ENCODE measurements around the gene MCM9.
"Not testable (repeated sequence)": the region's sequence is repeated elsewhere in the genome, so short reads cannot be mapped to it uniquely, and the experiment has no call there.

MCM9 gene

DNA sequence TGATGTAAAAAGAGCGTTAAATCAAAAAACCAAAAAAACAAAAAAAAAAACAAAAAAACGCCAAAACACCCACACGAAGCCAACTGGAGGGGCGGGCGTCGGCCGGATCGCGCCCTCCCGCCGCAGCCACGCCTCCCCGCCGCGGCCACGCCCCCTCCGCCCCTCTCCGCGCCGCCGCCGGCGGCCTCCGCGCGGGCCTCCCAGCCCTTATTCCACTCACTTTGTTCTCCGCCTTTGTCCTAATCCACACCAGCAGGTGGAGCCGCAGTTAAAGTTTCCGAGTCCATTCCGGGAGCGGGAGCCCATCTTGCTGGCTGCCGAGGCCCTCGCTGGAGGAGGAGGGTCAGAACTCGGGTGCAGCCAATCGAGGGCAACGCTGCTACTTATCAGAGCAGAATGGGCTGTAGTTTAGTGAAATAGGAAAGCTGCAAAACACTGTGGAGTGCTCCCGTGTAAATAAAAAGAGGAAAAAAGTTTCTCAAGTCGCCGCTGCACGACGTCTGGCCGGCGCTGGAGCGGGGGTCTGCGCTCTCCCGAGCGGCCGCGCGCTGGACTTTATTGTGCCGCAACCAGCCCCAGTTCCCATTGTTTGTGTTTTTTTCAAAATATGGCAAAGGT, 41.0 kb downstream of the MCM9 start, which contains the start of gene ASF1A:
TSS of gene ASF1A (plus strand) at position 346 of the 618 bp plus-strand sequence. CDS start at position 608, 262 bp downstream.
- DNase-seq (ENCODE audit: low read depth in 2 of 2) = peak; percentile 90 to 93

DNA sequence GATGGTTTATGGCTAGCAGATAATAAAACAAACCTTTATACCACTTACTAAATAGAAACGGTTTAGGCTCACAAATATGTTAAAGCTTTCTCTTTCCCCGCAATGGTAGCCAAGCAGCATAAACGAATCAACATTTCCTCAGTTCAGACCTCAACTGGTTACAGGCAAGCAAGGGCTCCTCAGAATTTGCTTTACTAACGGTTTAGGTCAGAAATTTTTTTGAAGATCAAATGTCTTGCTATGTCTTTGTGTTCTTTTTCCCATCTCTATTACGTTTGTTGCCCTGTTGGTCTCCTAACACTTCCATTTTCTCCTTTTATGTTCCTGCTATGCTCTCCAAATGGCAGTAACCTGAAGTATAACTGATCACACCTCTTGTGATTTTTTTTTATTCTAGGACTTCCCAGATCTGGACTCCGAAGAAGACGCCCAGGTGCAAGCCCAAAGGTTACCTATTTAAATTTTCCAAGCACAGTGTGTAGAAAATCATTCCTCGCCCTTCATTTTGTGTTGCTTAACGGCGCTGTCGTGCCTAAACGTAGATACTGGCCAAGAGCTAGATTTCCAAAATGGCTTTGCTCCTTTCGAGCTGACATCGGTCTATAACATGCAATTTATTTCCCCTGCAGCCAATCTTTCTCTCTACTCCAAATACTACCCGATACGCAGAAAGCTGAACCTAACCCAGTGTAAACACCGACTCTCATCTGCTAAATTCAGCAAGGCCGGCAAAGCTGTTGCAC, 41.7 kb downstream of the MCM9 start:
- peak; percentile 10 to 12 for DNase-seq (ENCODE audit: low read depth in 2 of 2)

DNA sequence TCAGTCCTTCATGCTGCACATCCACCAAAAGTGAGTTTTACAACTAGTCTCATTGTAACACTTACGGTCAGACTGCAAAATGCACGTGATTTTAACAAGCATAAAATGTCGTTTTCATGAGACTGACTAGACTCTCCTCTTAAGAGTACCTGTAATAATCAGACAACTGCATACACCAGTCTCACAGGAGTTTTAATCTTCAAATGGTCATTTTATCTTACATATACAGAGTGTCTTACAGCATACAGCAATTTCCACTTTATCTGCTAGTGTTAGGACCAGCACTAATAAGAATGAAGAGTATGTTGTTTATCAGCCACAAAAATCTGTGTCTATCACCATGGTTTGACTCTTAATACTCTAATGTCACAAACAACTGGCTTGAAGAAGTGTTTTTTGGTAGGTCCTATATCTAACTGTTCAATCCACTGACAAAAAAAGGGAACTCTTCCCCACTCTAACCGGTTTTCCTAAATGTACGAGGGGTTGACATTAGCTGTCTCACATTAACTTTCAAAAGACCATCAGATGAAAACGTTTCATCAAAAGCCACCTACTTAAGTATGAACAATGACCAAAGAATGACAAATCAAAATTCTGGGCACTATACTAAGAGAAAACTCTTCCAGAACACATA, 42.5 kb downstream of the MCM9 start:
- no peak for DNase-seq (ENCODE audit: low read depth in 2 of 2)

DNA sequence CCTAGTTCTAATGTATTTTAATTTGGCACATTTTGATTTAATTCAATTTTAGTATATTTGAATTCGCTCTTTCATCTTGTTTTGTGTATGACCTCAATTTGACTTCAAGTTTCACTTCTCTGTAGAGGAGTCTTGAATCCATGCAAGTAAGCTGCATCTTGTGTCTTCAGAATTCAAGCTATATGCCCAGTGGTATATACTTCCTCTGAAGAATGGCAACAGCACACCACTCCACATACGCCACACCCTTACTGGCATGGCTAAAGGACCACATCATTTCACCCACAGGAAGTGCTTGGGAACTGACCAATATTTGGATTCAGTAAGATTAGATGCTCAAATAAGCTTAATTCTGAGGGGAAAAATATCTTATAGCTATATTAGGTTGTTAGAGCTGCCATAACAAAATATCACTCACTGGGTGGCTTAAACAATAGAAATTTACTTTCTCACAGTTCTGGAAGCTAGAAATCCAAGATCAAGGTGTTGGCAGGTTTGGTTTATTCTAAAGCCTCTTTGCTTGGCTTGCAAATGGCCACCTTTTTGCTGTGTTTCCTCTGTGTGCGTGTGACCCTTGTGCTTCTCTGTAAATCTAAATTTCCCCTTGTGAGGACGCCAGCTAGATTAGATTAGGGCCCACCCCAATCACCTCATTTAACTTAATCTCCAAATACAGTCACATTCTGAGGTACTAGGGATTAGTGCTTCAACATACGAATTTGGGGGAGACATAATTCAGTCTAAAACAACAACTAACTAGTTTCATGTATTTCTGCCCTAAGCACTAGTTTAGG, 43.8 kb downstream of the MCM9 start:
- DNase-seq (ENCODE audit: low read depth in 2 of 2) = no peak

DNA sequence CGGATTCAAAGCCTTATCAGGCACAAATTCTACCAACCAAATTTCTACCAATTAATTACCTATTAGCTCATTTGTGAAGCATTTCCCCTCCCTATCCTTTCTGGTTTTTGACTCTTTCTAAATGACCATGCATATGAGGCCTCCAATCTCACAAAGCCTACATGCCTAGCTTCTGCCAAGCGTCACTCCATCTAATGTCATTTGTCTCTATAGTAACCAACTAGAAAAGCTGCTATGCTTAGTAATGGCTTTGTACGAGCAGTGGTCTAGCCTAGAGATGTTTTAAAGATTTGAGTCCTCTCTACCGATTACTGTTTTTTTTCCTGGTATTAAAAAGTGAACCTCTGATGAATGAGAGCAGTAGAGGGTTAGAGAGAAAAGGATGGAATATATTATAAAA, 45.8 kb downstream of the MCM9 start:
- DNase-seq (ENCODE audit: low read depth in 2 of 2) = no peak

DNA sequence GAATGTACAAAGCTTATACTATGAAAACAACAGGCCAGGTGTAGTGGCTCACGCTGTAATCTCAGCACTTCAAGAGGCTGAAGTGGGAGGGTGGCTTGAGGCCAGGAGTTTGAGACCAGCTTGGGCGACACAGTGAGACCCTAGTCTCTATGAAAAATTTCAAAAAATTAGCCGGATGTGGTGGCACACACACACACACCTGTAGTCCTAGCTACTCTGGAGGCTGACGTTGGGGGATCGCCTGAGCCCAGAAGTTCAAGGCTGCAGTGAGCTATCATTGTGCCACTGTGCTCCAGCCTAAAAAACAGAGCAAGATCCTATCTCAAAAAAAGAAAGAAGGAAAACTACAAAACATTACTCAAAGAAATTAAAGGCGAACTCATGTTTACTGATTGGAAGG, 48.3 kb downstream of the MCM9 start:
- no peak for DNase-seq (ENCODE audit: low read depth in 2 of 2)

DNA sequence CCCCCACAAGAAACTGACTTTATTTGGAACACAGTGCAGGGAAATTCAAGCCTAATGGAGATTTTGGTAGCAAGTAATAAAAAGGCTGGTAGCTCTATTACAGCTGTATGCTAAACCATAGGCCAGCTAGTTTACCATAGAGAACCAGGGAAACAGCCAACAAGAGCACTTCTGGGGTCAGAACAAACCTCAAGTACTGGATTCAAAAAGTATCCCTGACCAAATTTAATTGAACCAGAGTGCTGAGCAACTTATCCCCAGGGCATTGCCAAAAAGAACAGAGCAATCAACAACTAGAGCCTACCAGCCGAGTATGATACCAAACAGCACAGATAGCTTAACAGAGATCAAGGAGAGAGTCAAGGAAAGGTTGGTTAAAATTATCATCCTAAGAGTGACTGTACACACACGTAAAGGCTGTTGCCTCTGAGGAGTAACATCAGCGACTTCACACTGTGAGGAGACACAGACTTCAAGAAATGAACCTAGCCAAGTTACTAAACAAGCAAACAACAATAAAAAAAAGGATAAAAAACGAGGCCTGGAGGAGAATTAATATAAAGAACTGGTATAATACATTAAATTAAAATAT, 52.5 kb downstream of the MCM9 start:
- DNase-seq (ENCODE audit: low read depth in 2 of 2) = no peak

DNA sequence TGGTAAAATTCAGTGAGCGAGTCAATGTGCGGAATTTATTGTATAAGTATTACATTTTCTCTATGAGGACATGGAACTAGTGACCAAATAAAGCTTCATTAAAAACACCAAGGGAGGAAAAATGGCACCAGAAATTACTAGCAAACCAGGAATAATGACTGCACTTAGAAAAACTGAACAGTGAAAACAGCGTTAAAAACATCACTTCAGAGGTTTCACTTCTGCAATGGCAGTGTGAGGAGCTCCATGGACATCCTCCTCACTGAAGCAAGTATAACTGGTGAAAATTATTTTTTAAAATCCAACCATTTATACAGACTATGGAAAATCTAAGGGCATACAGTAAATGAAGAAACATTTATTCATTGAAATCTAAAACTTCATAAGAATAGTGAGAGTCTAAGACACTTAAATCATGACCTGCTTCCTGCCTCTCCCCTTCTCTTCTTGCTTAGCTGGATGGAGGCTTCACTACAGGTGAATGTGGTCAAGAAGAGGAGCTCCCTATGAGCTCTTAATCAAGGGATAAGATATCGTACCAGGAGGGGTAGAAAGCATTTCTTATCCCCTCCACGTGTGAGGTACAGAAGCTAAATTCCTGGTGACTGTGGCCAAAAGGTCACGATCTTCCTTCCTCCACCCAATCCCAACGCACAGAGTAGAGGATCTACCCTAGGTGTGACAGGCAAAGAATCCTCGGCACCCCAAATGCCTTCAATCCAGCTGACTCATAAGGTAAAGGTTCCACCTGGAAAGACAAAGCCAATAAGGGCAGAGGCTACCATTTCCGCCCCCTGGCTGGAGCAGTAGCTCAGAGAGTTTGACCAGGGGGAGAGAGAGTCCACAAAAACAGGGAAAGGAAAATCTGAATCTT, 53.3 kb downstream of the MCM9 start:
- DNase-seq (ENCODE audit: low read depth in 2 of 2) = no peak

DNA sequence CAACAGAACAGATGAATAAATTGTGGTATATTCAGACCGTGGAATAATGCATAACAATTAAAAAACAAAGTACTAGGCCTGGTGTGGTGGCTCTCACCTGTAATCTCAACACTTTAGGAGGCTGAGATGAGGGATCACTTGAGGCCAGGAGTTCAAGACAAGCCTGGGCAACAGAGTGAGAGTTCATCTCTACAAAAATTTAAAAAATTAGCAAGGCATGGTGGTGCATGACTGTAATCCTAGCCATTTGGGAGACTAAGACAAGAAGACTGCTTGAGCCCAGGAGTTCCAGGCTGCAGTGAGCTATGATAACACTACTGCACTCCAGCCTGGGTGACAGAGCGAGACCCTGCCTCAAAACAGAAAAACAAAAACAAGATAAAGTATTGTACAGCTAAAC, 57.2 kb downstream of the MCM9 start:
- DNase-seq (ENCODE audit: low read depth in 2 of 2) = no peak

DNA sequence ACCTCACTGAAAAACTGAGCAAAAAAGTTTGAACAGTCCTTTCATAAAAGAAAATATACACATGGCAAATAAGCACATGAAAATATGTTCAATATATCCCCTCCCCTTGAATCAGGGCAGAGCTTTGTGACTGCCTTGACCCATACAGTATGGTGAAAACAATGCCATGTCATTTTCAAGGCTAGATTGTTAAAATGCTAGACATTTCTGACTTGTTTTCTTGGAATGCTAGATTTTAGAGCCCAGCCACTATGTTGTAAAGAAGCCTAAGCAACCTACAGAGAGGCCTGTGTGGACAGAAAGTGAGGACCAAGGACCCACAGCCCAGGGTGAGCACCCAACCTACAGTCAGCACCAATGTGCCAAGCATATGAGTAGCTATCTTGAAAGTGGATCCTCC, 58.1 kb downstream of the MCM9 start:
- DNase-seq (ENCODE audit: low read depth in 2 of 2) = no peak

DNA sequence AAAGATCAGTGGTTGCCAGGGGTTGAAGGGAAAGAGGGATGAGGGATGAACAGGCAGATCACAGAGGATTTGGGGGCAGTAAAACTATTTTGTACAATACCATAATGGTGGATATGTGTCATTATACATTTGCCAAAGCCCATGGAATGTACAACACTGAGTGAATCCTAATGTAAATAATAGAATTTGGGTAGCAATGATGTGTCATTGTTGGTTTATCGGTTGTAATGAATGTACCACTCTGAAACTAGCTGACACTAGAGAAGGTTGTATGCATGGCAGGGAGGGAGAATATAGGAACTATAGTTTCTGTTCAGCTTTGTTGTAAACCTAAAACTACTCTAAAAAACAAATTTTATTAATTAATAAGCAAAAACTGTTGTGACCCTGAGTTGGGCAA, 58.8 kb downstream of the MCM9 start:
- DNase-seq (ENCODE audit: low read depth in 2 of 2) = no peak

DNA sequence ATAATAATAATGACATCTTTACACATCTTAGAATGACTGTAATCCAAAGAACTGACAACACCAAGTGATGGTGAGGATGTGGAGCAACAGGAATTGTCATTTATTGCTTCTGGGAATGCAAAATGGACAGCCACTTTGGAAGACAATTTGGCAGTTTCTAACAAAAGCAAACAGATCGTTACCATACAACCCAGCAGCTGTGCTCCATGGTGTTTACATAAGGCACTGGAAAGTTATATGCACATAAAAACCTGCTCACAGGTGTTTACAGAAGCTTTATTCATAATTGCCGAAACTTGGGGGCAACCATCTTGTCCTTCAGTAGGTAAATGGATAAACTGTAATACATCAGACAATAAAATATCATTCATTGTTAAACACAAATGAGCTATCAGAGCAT, 59.3 kb downstream of the MCM9 start:
- DNase-seq (ENCODE audit: low read depth in 2 of 2) = no peak

DNA sequence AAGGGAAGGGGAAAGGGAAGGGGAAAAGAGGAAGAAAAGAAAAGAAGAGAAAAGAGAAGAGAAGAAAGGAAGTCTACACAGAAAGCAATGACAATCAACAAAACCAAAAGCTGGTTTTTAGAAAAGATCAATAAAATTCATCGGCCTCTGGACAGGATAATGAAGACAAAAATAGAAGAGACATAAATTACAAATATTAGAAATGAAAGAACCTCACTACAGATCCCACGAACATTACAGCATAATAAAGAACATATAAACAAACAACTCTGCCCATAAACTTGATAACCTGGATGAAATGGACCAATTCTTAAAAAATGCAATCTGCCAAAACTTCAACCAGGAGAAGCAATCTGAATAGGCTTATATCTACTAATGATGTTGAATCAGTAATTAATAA, 61.7 kb downstream of the MCM9 start:
- DNase-seq (ENCODE audit: low read depth in 2 of 2) = no peak

DNA sequence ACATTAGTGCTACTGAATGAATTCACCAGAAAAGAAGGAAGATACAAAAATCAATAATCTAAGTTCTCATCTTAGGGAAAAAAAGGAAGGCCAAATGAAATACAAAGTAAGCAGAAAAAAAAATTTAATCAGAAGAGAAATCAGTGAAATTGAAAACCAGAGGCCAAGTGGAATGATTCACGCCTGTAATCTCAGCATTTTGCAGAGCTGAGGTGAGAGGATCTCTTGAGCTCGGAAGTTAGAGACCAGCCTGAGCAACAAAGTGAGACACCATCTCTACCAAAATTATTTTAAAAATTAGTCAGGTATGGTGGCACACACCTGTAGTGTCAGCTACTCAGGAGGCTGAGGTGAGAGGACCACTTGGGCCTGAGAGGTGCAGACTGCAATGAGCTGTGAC, 62.2 kb downstream of the MCM9 start:
- no peak for DNase-seq (ENCODE audit: low read depth in 2 of 2)

DNA sequence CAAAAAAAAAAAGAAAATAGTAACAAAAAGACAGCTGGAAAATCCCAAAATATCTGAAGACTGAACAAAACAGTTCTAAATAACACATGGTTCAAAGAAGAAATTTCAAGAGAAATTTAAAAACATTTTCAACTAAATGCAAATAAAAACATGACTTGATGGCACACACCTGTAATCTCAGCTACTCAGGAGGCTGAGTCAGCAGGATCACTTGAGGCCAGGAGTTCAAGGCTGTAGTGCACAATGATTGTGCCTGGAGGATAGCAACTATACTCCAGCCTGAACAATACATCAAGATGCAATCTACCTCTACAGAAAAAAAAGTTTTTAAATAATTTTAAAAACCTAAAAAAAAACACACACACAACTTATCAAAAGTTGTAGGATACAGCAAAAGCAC, 62.6 kb downstream of the MCM9 start:
- DNase-seq (ENCODE audit: low read depth in 2 of 2) = no peak

DNA sequence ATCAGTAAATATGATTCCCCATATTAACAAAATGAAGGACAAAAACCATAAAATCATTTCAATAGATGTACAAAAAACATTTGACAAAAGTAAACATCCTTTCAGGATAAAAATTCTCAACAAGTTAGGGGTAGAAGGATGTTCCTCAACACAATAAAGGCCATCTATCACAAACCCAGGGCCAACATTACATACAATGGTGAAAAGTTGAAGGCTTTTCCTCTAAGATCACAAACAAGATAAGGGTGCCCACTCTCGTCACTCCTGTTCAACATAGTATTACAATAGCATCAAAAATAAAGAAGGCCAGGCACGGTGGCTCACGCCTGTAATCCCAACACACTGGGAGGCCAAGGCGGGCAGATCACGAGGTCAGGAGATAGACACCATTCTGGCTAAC, 63.6 kb downstream of the MCM9 start:
- DNase-seq (ENCODE audit: low read depth in 2 of 2) = no peak

DNA sequence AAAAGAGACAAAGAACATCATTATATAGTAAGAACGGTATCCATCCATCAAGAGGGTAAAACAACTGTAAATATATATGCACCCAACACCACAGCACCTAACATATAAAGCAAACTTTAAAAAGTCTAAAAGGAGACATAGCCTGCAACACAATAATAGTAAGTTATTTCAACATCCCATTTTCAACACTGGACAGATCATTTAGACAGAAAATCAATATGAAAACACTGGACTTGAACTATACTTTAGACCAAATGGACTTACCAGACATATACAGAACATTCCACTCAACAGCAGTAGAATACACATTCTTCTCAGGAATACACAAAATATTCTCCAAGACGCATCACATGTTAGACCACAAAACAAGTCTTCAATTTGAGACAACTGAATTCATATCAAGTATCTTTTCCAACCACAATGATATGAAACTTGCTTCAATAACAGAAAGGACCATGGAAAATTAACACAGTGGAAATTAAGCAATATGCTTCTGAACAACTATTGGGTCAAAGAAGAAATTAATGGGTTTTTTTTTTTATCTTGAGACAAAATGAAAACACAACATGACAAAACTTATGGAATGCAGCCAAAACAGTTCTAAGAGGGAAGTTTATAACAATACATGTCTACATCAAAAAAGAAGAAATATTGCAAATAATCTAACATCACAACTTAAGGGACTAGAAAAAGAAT, 64.9 kb downstream of the MCM9 start:
- no peak for DNase-seq (ENCODE audit: low read depth in 2 of 2)

DNA sequence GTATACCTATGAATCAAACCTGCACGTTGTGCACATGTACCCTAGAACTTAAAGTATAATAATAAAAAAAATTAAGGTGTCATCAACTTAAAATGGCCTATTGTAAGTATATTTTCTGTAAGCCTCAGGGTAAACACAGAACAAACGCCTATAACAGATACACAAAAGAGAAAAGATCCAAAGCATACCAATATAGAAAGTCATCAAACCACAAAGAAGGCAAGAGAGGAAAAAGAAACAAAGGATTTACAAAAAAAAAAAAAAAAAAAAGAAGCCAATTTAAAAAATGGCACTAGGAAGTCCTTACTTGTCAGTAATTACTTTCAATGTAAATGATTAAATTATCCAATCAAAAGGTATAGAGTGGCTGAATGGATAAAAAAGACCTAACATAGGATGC, 65.6 kb downstream of the MCM9 start:
- DNase-seq (ENCODE audit: low read depth in 2 of 2) = no peak

DNA sequence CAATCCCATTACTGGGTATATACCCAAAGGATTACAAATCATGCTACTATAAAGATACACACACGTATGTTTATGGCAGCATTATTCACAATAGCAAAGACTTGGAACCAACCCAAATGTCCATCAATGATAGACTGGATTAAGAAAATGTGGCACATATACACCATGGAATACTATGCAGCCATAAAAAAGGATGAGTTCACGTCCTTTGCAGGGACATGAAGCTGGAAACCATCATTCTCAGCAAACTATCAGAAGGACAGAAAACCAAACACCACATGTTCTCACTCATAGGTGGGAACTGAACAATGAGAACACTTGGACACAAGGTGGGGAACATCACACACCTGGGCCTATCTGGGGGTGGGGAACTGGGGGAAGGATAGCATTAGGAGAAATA, 66.1 kb downstream of the MCM9 start:
- not testable (repeated sequence) for DNase-seq (ENCODE audit: low read depth in 2 of 2)

DNA sequence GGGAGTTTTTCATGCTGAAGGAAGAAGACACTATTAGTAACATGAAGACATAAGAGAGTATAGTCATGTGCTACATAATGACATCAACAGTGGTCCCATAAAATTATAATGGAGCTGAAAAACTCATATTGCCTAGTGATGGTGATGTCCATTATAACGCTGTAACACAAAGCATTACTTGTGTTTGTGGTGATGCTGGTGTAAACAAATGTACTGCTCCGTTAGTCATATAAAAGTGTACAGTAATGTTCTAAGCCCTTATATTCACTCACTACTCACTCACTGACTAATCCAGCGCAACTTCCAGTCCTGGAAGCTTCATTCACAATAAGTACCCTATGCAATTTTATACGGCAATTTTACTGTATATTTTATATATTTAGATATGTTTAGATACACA, 67.8 kb downstream of the MCM9 start:
- DNase-seq (ENCODE audit: low read depth in 2 of 2) = no peak

DNA sequence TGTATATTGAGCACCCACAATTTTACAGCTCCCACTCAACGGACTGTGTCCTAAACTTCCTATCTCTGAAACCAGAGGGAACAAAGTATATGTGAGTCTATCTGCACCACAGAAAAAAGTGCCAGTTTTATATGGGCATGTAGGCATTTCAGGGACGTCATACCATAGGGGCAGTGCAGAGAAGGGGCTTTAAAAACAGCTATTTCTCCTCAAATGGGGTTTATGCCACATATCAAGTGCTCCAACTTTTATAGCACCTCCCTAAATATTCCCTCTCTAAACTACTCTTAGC, 69.9 kb downstream of the MCM9 start:
- no peak for DNase-seq (ENCODE audit: low read depth in 2 of 2)

Data from stimulated activated CD4-positive, alpha-beta T cell treated with anti-CD3 and anti-CD28 coated beads, Interleukin-15, amount 100 ng/mL, for 48 hours (primary cell).